Aorta (tissue), 5 donors: ENCODE results near the gene RUNX1. TPM values are rescaled to one million over a fixed set of nuclear protein-coding genes. Genes with fewer than 3 reads are reported as not detected.
"Not testable (repeated sequence)": the region's sequence is repeated elsewhere in the genome, so short reads cannot be mapped to it uniquely, and the experiment has no call there.

Source experiments
- ATAC-seq: fragments of 200-7000 bp; cut with Tn5 transposase; one replicate; pipeline ENCODE4 v1.9.1; 2022; ENCODE audit warnings: moderate library complexity; ENCODE audit not compliant: low FRiP score
- DNase-seq, 2 donors: peaks; one replicate each; pipeline ENCODE4 v3.0.0-alpha.2; 2020
- H3K27ac ChIP-seq, 2 donors: one replicate each; pipeline ENCODE4 v1.5.1; 2013; ENCODE audit warnings: low read length in 2 of 2, mild to moderate bottlenecking in 2 of 2, moderate library complexity in 2 of 2, control low read depth in 1 of 2, inconsistent platforms in 1 of 2, low read depth in 1 of 2
- H3K27me3 ChIP-seq, 2 donors: one replicate each; pipeline ENCODE4 v1.6.1; 2013; ENCODE audit warnings: control low read depth in 1 of 2, low read length in 1 of 2, mild to moderate bottlenecking in 1 of 2, moderate library complexity in 1 of 2; ENCODE audit not compliant: insufficient read depth in 2 of 2, control insufficient read depth in 1 of 2
- H3K36me3 ChIP-seq, 2 donors: one replicate each; pipeline ENCODE4 v1.6.1; 2013; ENCODE audit warnings: control low read depth in 1 of 2, low read length in 1 of 2, mild to moderate bottlenecking in 1 of 2; ENCODE audit not compliant: insufficient read depth in 2 of 2, control insufficient read depth in 1 of 2
- H3K4me1 ChIP-seq, 2 donors: one replicate each; pipeline ENCODE4 v1.6.1; 2013; ENCODE audit warnings: low read length in 2 of 2, control low read depth in 1 of 2, mild to moderate bottlenecking in 1 of 2, moderate library complexity in 1 of 2; ENCODE audit not compliant: insufficient read depth in 2 of 2, control insufficient read depth in 1 of 2
- H3K4me3 ChIP-seq, 2 donors: one replicate each; pipeline ENCODE4 v1.5.1; 2013; ENCODE audit warnings: low read length in 2 of 2, control low read depth in 1 of 2, mild to moderate bottlenecking in 1 of 2
- H3K9me3 ChIP-seq: one replicate; pipeline ENCODE4 v1.6.1; 2013; ENCODE audit warnings: mild to moderate bottlenecking, low read length; ENCODE audit not compliant: control insufficient read depth
- WGBS, 2 donors: extraction: QIAGEN DNeasy Blood & Tissue Kit; methylation state at CpG; one replicate each; pipeline ENCODE4 v1.1.7; 2013; 5-methylcytosine and 5-hydroxymethylcytosine counted together
- intact Hi-C, 2 donors: fragments of 100-400 bp; cut with DNase I; formaldehyde crosslinking; loops; one replicate each; pipeline versions ENCODE4 v1.14.2 to v1.15.0; 2022
- polyA plus RNA-seq, 2 donors: library from polyadenylated mRNA; stranded (reverse); fragments of 200-250 nt; gene quantifications; one replicate each; pipeline ENCODE4 v1.2.3, GENCODE V29; 2013
- total RNA-seq, 2 donors: library from RNA; stranded (reverse); fragmentation: NEBNext Ultra II Directional; extraction: Animal tissue kit (Norgen Biotek cat#: 25700); gene quantifications; one replicate each; pipeline ENCODE4 v1.2.1, GENCODE V29; 2021
- donor health status: healthy with polysubstance abuse.
- donor health status: Bipolar disorder and iron deficiency.
- donor health status: DM: no; HTN: no; CAD: no.
- donor health status: DM: no; HTN: no; CAD: no.
- donor health status: DM: yes; HTN: yes; CAD: no.

The RUNX1 gene
- total and polyA plus RNA-seq, 4 donors, result 2.9 to 128 (median 31.6) TPM

DNA sequence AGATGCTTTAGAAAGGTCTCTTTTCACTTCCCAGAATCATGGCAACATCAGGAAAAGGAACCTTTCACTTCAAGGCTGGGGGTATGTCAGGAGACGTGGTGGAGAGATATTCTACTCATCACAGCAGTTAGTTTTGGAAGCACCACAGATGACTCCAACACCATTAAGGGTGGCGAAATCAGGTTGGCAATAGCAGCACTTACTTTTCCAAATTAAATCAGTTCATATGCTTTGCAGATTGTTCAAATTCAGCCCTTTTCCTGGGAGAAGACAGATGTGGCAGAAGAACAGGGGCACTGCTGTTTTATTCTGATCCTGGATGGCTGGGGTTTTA is 79.0 kb downstream of the RUNX1 start:
- no peaks in the 10 kb centered on the region for H3K9me3 ChIP-seq
- no peak overlapping the region for H3K27ac ChIP-seq
- no peaks in the 10 kb centered on the region for H3K36me3 ChIP-seq
- no peak overlapping the region for H3K4me3 ChIP-seq
- DNase-seq (no peak), ATAC-seq (no peak)
- 68% methylated on average over 2 of the region's 2 CpGs for WGBS, 2 donors
- H3K4me1 ChIP-seq, result no peaks in the 10 kb centered on the region
- no peaks in the 10 kb centered on the region for H3K27me3 ChIP-seq
- intact Hi-C loops, result no loop called here

DNA sequence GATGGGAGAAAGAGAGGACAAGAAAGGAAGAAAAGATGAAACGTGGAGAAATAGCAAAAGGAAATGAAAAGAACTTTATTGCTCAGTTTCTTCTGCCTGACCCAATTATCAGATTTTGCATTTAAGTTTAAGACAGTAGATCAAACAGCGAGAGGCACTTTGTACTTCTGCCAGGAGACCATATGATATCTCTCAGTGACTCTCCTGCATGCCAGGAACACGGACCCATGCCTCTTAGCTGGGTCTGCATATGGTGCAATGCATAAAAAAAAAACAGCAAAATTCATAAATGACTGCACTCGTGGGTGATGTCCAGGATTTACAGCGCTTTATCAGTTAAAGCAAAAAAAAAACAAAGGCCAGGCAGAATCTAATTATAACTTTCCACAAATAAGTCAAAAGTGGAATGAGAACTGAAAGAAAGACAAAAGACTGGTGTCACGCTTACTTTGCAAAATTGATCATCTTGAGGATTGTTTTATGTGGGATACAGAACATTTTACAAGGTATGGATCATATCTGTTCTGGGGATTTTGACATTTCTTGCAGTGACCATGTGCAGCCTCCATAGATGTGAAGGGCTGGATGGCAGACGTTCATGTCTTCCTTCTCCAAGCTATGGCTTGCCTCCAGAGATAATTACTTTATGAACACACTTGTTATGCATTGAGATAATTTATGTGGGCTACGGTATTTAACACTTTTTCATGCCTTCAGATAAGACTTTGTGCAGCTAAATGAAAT is 79.5 kb downstream of the RUNX1 start:
- H3K27me3 ChIP-seq, result no peaks in the 10 kb centered on the region
- no peak for ATAC-seq
- no peak for DNase-seq
- H3K9me3 ChIP-seq, result no peaks in the 10 kb centered on the region
- WGBS, 2 donors, result 15 to 26% methylated on average over 8 of the region's 8 CpGs
- H3K36me3 ChIP-seq, result no peaks in the 10 kb centered on the region
- no peak overlapping the region for H3K4me3 ChIP-seq
- H3K4me1 ChIP-seq, result no peaks in the 10 kb centered on the region
- intact Hi-C loops, result no loop called here
- H3K27ac ChIP-seq, result no peak overlapping the region

DNA sequence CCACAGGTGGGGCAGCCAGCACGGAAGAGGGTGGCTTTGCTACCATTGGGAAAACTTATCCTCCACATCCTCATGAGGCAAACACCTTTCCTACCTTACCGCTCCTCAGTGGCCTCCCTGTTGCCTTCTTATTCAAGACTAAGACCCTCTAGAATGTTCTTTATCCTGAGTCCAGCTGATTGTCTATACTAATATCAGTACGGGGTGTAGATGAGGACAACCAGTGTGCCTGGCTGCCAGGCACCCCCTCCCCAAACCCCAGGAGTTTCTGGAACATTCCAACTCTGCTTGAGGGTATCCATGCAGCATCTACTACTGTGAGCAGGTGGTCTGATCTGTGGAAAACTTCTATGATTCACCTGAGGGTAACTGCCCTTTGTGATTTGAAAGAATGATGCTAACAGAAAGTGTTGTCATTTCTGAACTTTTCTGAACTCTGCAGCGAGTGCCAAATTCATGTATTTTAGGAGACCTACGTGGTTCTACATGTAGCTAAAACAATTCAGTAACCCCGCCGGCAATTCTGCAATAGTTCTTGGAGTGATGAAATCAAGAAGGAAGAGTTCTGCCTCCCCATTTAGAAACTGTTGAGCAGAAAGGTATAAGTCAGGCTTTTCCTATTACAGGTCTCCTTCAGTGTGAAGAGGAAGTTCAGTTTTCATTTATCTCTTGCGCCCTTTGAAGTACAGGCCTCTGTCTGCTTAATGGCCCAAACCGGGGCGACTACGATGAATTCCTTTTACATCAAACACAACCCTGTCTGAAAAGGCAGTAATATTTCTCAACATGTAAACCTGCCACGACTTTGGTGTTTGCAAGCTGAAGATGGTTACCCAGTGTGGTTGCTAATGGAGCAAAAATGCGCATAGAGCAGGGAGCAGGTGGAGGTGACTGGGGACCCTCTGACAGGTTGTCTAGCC is 80.4 kb downstream of the RUNX1 start:
- Histone ChIP-seq H3K27me3 (no peaks in the 10 kb centered on the region), H3K9me3 (no peaks in the 10 kb centered on the region), H3K4me3 (no peak overlapping the region), H3K27ac (no peak overlapping the region), H3K36me3 (no peaks in the 10 kb centered on the region), H3K4me1 (no peaks in the 10 kb centered on the region)
- intact Hi-C loops, result no loop called here
- DNase-seq (no peak), ATAC-seq (no peak)
- 81 to 88% methylated on average over 13 of the region's 13 CpGs for WGBS, 2 donors

DNA sequence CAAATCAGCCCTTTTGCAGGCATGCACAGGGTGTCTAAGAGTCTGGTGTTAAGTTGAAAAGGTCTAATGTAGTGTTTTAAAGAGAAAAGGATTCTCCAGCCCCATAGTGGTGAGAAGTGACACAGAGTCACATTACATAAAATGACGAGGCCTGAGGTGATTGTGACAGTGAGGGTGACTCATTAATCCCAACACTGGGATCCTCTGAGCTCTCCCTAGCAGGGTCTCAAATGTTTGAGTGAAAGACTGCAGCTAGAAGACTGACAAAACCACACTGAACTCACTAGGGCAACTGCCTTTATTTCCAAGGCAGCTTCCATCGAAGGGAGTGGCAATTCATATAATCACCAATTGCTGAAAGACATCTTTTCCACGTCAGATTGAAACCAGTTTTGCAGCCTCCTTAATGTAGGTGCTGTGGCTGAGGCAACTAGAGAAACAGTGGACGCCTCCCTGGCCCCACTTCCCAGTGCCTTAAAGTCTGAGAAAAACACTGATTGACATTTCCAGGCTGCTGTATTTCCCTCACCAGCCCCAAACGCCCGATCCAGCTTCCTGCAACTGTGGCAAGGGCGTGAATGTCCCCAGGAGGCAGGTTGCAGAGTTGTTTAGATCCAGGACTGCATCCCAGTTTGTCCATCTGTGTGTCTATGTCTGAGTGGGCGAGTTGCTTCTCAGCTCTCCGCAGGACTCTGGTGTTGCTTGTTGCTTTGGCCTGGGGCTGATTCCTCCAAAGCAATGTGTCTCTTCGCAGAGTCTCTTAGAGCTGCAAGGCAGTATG is 81.4 kb downstream of the RUNX1 start:
- H3K9me3 ChIP-seq, result no peaks in the 10 kb centered on the region
- intact Hi-C loops, result no loop called here
- no peak for ATAC-seq
- no peaks in the 10 kb centered on the region for H3K36me3 ChIP-seq
- H3K4me3 ChIP-seq, result no peak overlapping the region
- H3K4me1 ChIP-seq, result no peaks in the 10 kb centered on the region
- H3K27me3 ChIP-seq, result no peaks in the 10 kb centered on the region
- no peak for DNase-seq
- no peak overlapping the region for H3K27ac ChIP-seq
- WGBS, 2 donors, result 65 to 75% methylated on average over 10 of the region's 10 CpGs

DNA sequence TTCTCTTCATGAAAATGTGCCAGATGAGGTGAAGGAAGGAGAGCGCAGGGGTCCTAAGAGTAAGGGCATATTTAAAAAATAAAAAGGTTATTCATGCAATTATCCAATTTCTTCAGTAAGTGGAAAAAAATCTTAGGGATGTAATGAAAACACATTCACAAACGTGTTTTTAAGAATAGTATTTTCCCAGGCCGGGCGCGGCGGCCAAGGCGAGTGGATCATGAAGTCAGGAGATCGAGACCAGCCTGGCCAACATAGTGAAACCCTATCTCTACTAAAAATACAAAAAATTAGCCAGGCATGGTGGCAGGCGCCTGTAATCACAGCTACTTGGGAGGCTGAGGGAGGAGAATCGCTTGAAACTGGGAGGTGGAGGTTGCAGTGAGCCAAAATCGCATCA is 82.2 kb downstream of the RUNX1 start:
- H3K9me3 ChIP-seq, ATAC-seq, H3K27me3 ChIP-seq, H3K4me3 ChIP-seq, H3K36me3 ChIP-seq, DNase-seq, H3K27ac ChIP-seq, intact Hi-C loops, H3K4me1 ChIP-seq: not testable (repeated sequence)
- WGBS, 2 donors, result 86 to 93% methylated on average over 11 of the region's 11 CpGs

DNA sequence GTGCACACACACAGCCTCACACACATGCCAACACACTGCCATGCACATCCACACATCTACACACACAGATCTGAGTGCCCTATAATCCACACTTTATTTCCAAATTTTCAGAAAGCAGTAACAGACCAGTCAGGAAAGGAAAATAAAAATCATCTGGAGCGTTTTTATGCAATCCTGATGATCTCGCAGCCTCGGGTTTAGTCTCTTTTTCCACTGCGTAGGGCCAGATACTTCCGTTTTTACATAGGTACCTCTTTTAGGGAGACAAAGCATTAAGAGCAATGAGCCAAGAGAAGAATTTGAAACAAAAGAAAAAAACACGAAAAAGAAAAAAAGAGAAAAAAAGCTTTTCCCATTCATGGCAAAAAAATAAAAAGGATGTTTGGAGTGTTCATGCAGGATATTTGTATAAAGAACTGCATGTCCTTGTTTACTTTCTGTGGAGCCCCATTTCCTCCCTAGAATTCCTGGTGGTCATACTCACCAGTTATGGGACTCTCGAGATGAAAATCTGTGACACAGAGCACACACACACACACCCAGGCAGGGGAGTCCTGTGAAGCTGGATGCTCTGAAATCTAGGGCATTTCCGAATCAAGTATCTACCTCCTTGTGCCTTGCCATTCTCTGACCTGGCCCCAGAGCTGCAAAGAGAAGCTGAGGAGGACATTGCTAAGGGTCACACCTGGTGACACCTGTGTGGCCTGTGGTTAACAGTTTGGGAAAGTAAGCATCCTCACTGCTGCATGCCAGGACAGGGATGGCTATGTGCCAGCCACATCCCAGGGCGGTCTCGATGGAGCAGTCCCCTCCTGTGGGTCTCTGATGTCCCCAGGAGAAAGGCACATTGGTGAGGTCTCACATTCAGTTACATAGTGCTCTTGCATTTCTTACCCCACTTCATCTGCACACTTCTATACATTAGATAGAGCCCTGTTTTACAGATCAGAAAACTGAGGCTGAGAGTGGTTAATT is 83.6 kb downstream of the RUNX1 start:
- no peak for DNase-seq
- H3K27me3 ChIP-seq, result peaks cover 0 to 3% of the 10 kb centered on the region in 2 donors
- WGBS, 2 donors, result 50 to 62% methylated on average over 10 of the region's 10 CpGs
- no peaks in the 10 kb centered on the region for H3K36me3 ChIP-seq
- no peaks in the 10 kb centered on the region for H3K9me3 ChIP-seq
- H3K27ac ChIP-seq, result no peak overlapping the region
- ATAC-seq, result no peak
- intact Hi-C loops, result no loop called here
- no peaks in the 10 kb centered on the region for H3K4me1 ChIP-seq
- no peak overlapping the region for H3K4me3 ChIP-seq

DNA sequence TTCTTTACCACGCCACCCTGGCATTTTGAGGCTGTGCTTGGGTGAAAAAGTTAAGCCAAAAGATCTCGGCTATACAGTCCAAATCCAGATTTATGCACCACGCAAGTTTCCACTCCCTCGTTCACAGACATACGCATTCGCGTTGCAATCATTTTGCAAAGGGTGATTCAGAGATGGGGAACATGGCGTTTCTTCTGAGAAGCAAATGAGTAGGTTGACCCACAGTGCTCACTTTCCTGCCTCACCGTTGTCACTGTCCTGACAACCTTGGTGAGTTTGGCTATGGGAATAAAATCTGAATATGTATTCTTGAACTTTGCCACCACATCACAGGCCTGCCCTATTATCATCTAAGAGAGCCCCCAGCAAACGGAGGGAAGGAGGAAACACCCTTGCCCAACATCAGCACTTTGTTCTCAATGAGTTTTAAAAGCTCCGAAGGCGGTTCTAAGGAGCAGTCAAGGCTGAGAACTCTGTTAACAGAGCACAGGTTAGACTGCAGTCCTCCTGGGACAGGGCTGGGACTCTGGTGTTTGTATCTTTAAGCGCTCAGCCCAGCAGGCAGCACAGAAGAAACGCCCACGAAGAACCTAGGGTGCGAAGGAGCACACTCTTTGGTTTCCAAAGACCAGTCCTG is 86.4 kb downstream of the RUNX1 start:
- WGBS, 2 donors, result 72 to 79% methylated on average over 16 of the region's 16 CpGs
- H3K9me3 ChIP-seq, result no peaks in the 10 kb centered on the region
- H3K4me1 ChIP-seq, result no peaks in the 10 kb centered on the region
- intact Hi-C loops, result no loop called here
- peaks cover 0 to 3% of the 10 kb centered on the region in 2 donors for H3K27me3 ChIP-seq
- no peak overlapping the region for H3K4me3 ChIP-seq
- DNase-seq (no peak), ATAC-seq (no peak)
- no peaks in the 10 kb centered on the region for H3K36me3 ChIP-seq
- H3K27ac ChIP-seq, result no peak overlapping the region
